ENCODE data around the gene APCDD1L. TPM values are rescaled to one million over a fixed set of nuclear protein-coding genes. Genes with fewer than 3 reads are reported as not detected.

APCDD1L gene
- polyA plus RNA-seq, 1 donor: 5.9 TPM

GRCh38 chr20:58467572-58468527, 47.3 kb downstream of the APCDD1L start:
- DNase-seq (ENCODE audit: low read depth): no peak

- no peak for DNase-seq (ENCODE audit: low read depth)
These were observed 48.2 kb downstream of the APCDD1L start for GRCh38 chr20:58466729-58467571.

GRCh38 chr20:58466095-58466708, 49.0 kb downstream of the APCDD1L start:
- no peak for DNase-seq (ENCODE audit: low read depth)

- DNase-seq (ENCODE audit: low read depth): no peak
These were observed 50.4 kb downstream of the APCDD1L start for GRCh38 chr20:58464838-58465237.

- no peak for DNase-seq (ENCODE audit: low read depth)
These were observed 51.9 kb downstream of the APCDD1L start for GRCh38 chr20:58463256-58463655.

- no peak for DNase-seq (ENCODE audit: low read depth)
These were observed 53.3 kb downstream of the APCDD1L start for GRCh38 chr20:58461899-58462298.

- DNase-seq (ENCODE audit: low read depth): no peak
These were observed 54.1 kb downstream of the APCDD1L start for GRCh38 chr20:58461104-58461503.

GRCh38 chr20:58459058-58459750, 56.0 kb downstream of the APCDD1L start:
- no peak for DNase-seq (ENCODE audit: low read depth)

- DNase-seq (ENCODE audit: low read depth): no peak
These were observed 56.7 kb downstream of the APCDD1L start for GRCh38 chr20:58458342-58459057.

- no peak for DNase-seq (ENCODE audit: low read depth)
These were observed 58.0 kb downstream of the APCDD1L start for GRCh38 chr20:58457083-58457695.

- DNase-seq (ENCODE audit: low read depth): no peak
These were observed 60.7 kb downstream of the APCDD1L start for GRCh38 chr20:58454460-58454859.

GRCh38 chr20:58453391-58453790, 61.8 kb downstream of the APCDD1L start:
- DNase-seq (ENCODE audit: low read depth): no peak

GRCh38 chr20:58452667-58453255, 62.4 kb downstream of the APCDD1L start:
- DNase-seq (ENCODE audit: low read depth): no peak

GRCh38 chr20:58450254-58450653, 64.9 kb downstream of the APCDD1L start:
- no peak for DNase-seq (ENCODE audit: low read depth)

GRCh38 chr20:58449681-58450221, 65.4 kb downstream of the APCDD1L start:
- DNase-seq (ENCODE audit: low read depth): no peak

- DNase-seq (ENCODE audit: low read depth): no peak
These were observed 66.2 kb downstream of the APCDD1L start for GRCh38 chr20:58448958-58449357.

GRCh38 chr20:58447511-58448391, 67.4 kb downstream of the APCDD1L start:
- DNase-seq (ENCODE audit: low read depth): no peak

GRCh38 chr20:58446960-58447265, 68.3 kb downstream of the APCDD1L start:
- DNase-seq (ENCODE audit: low read depth): no peak
